HG03280 (cell line): ENCODE measurements around the gene EEF1AKMT4.
A peak's percentile ranks its signal among the peaks of the same experiment; 100 is the strongest.
"Not testable (repeated sequence)": the region's sequence is repeated elsewhere in the genome, so short reads cannot be mapped to it uniquely, and the experiment has no call there.

ENCODE experiments used
- ATAC-seq: cut with Tn5 transposase; IDR thresholded peaks from one replicate; pipeline ENCODE4 v1.9.1; 2021; ENCODE audit warnings: mild to moderate bottlenecking, moderate library complexity; ENCODE audit not compliant: unreplicated experiment

EEF1AKMT4 gene

GRCh38 chr3:184259878-184260723 lies 10.6 kb downstream of the EEF1AKMT4 start:
- no peak for ATAC-seq

GRCh38 chr3:184260724-184261269 lies 11.3 kb downstream of the EEF1AKMT4 start:
- no peak for ATAC-seq

GRCh38 chr3:184261270-184261853 lies 11.9 kb downstream of the EEF1AKMT4 start, which contains the start of gene CAMK2N2:
TSS of gene CAMK2N2 (minus strand) at chr3:184261553. CDS start at chr3:184261285, 268 bp downstream.
- ATAC-seq: peak; percentile 43

GRCh38 chr3:184261854-184262763 lies 12.6 kb downstream of the EEF1AKMT4 start:
- peak; percentile 6 for ATAC-seq

GRCh38 chr3:184262764-184263179 lies 13.3 kb downstream of the EEF1AKMT4 start:
- ATAC-seq: no peak

GRCh38 chr3:184267249-184267648 lies 17.8 kb downstream of the EEF1AKMT4 start:
- not testable (repeated sequence) for ATAC-seq

- no peak for ATAC-seq
Observed at GRCh38 chr3:184272269-184272668, 22.8 kb downstream of the EEF1AKMT4 start.

- no peak for ATAC-seq
Observed at GRCh38 chr3:184275381-184275701, 25.9 kb downstream of the EEF1AKMT4 start.

GRCh38 chr3:184275961-184276910 lies 26.8 kb downstream of the EEF1AKMT4 start, which contains the start of gene ECE2:
TSS of gene ECE2 (plus strand) at chr3:184276022. CDS start at chr3:184276154, 132 bp downstream.
- no peak for ATAC-seq

- no peak for ATAC-seq
Observed at GRCh38 chr3:184277366-184277765, 27.9 kb downstream of the EEF1AKMT4 start.

- ATAC-seq: no peak
Observed at GRCh38 chr3:184282941-184283340, 33.5 kb downstream of the EEF1AKMT4 start.

GRCh38 chr3:184283681-184284080 lies 34.2 kb downstream of the EEF1AKMT4 start:
- no peak for ATAC-seq

GRCh38 chr3:184284696-184285095 lies 35.2 kb downstream of the EEF1AKMT4 start:
- no peak for ATAC-seq

GRCh38 chr3:184289426-184289938 lies 40.0 kb downstream of the EEF1AKMT4 start:
- no peak for ATAC-seq

- no peak for ATAC-seq
Observed at GRCh38 chr3:184290331-184290730, 40.9 kb downstream of the EEF1AKMT4 start.

- ATAC-seq: no peak
Observed at GRCh38 chr3:184291044-184291737, 41.7 kb downstream of the EEF1AKMT4 start.

- ATAC-seq: no peak
Observed at GRCh38 chr3:184291738-184292445, 42.4 kb downstream of the EEF1AKMT4 start.

- no peak for ATAC-seq
Observed at GRCh38 chr3:184295771-184296170, 46.3 kb downstream of the EEF1AKMT4 start.
